Renal pelvis (tissue), 4 donors: ENCODE measurements around the gene DIP2B. TPM values are rescaled to one million over a fixed set of nuclear protein-coding genes. Genes with fewer than 3 reads are reported as not detected.
"Not testable (repeated sequence)": the region's sequence is repeated elsewhere in the genome, so short reads cannot be mapped to it uniquely, and the experiment has no call there.

Experiments used
- DNase-seq: peaks from one replicate; pipeline ENCODE4 v3.0.0-alpha.2; 2013
- polyA plus RNA-seq, 3 donors: library from polyadenylated mRNA; unstranded; fragments of 120-200 nt; gene quantifications; one replicate each; pipeline ENCODE4 v1.2.1, GENCODE V29; 2013; ENCODE audit not compliant: insufficient read length in 3 of 3

DIP2B gene
- polyA plus RNA-seq, 3 donors = 22.7 to 25.5 (median 25.2) TPM

DNA sequence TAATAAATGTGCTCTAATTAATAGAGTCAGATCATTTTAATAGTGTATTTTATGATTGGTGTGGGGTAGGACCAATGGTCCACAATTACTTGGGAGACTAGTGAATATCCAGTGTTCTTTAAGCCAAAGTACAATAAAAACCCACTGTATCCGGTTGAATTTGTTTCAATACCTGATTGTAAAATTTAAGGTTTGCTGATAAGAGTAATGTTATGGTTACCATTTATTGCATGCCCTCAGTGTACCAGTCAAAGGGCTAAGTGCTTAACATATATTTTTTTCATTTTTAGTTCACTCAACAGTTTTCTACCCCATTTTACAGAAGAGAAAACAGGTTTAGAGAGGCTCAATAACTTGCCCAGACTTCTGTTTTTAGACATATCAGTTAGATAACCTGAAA, 161.2 kb downstream of the DIP2B start:
- DNase-seq = no peak

DNA sequence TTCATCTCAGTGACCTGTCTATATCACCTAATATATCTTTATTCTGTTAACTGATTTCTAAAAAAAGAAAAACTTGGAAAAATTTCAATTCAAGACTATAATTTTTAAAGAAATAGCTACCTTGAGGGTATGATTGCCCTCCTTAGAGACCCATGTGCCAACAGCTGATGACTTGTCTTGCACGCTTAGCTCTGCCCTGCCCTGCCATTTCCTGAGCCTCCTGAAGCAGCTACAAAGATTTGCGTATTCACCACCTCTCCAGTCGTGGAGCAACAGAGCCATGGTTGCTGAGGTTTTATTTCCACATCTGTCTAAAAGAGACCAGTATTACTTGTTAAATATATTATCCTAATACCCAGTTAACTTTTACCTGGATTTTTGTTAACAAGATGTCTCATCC, 167.4 kb downstream of the DIP2B start:
- no peak for DNase-seq

- no peak for DNase-seq
These were observed 172.0 kb downstream of the DIP2B start for GRCh38 chr12:50676756-50677155.

DNA sequence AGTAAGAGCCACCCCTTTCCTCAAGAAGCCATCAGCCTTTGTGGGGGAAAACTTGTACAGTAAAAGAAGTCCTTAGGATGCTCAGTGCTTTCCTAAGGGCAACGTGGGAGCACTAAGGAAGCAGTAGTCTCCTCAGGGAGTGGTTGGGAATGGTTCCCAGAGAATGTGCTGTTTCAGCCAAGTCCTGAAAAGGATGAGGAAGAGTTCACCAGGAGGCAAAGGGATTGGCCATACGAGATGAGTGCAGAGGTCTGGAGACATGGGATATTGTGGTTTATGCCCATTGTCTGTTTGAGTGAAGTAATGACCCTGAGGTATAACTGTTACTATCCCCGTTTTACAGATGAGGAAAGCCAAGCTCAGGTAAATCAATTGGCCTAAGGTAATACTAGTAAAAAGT, 173.1 kb downstream of the DIP2B start:
- no peak for DNase-seq

DNA sequence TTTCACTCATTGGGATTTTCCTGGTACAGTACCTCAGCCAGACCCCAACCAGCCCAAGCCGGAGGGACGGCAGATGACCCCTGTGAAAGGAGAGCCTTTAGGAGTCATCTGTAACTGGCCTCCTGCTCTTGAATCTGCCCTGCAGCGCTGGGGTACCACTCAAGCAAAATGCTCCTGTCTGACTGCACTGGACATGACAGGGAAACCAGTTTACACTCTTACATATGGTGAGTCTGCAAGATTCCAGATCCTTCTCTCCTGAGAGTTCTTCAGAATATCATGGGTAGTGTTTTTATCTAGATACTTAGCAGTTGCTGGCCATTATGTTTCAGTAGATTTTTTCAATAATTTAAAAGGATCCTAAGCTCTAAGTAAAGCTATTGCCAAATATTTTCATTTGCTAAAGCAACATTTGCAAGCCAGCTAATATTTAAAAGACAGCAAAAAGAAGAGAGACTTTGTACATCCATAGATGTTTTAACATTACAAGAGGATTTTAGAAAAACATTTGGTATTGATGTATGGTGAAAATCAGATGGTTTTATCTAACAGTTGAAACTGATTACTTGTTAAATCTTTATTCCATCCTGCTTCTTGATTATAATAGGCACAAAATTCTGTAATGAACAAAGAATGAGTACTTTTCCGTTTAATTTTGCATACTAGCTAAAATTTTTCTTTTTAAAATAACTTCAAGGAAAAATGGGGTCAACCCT, 174.0 kb downstream of the DIP2B start:
- DNase-seq = no peak

GRCh38 chr12:50679612-50680011, 174.8 kb downstream of the DIP2B start:
- no peak for DNase-seq

- DNase-seq = not testable (repeated sequence)
These were observed 176.3 kb downstream of the DIP2B start for GRCh38 chr12:50681064-50681463.

DNA sequence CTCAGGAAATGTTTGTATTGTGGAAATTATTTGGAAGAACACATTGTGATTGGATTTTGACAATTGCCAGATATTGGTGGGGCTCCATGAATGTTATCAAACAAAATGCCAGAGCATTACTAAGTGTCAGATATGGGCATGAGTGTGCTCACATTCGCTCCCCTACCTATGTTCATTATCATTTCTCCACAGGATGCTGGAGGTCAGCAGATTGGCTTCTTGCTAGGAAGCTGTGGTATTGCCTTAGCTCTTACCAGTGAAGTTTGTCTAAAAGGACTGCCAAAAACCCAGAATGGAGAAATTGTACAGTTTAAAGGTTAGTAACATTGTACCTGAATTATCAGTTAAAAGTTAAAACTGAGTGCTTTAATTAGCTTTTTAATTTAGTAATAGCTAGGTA, 180.9 kb downstream of the DIP2B start:
- DNase-seq = no peak

DNA sequence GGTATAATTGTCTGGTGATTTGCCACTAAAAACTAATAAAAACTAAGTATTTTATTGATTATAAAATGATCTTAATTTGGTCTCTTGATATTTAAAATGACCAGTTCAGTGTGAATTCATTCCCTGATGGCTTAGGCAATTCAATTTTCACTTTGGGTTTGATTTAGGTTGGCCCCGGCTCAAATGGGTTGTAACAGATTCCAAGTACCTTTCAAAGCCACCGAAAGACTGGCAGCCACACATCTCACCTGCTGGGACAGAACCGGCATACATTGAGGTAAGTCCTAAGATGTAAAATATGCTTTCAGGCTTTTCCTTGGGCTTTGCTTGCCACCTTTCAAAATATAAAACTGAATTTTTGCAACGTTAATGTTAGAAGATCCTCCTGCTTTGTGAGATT, 181.6 kb downstream of the DIP2B start:
- no peak for DNase-seq

DNA sequence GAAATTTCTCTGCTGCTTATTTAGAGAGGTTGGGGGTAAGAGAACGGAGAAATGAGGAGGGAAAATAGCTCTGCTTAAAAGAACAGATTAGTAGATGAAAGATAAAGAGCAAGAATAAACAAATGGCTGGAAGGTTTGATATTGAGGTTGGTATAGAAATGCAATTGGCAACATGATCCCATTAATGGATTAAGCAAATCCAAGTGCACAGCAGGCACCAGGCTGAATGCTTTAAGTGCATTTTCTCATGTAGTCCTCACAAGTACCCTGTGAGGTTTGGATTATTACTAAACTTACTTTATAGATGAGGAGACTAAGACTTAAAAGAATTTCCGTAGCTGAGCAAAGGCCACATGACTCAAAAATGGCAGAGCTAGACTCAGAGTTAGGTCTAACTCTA, 182.2 kb downstream of the DIP2B start:
- no peak for DNase-seq

- no peak for DNase-seq
These were observed 184.7 kb downstream of the DIP2B start for GRCh38 chr12:50689437-50689836.

DNA sequence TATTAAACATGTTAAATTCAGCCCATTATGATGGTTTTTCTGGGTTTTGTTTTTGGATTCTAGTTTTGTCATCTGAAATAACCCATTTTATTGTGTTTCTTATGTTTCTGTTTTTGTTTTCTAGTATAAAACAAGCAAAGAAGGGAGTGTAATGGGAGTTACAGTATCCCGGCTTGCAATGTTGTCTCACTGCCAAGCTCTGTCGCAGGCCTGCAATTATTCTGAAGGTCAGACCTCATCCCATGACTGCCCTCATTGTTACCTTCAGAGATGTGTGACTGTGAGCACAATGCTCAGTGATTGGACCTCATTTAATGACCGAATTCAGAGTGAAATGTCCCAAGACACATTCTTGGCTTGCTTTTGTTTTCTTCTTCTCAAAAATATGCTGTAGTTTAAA, 186.1 kb downstream of the DIP2B start:
- DNase-seq = peak; percentile 34

DNA sequence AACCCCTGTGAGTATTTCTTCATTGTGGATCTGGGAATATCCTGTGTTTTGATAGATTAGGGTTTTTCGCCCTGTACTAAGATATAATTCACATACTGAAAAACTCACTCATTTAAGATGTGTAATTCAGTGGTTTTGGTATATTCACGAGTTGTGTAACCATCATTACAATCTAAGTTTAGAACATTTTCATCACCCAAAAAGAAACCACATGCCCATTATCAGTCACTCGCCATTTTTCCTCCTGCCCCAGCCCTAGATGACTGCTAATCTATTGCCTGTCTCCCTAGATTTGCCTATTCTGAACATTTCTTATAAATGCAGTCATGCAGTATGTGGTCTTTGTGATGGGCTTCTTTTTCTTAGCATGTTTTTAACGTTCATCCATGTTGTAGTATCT, 191.2 kb downstream of the DIP2B start:
- DNase-seq = no peak

DNA sequence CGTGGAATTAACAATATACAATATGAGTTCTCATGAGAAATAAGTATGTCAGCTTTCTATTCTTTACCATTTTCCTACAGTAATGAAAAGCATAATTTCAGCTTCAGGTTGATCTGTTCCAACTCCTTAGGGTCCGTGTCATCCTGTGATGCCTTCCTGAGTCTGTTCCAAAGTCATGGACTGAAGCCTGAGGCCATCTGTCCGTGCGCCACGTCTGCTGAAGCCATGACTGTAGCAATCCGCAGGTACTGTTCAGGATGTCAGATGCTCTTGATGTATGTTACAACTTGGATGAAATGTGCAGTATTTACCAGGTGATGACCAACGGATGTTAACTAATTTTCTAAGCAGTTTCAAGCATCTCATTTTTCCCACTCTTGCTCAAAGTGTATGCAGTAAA, 192.1 kb downstream of the DIP2B start:
- DNase-seq = no peak

DNA sequence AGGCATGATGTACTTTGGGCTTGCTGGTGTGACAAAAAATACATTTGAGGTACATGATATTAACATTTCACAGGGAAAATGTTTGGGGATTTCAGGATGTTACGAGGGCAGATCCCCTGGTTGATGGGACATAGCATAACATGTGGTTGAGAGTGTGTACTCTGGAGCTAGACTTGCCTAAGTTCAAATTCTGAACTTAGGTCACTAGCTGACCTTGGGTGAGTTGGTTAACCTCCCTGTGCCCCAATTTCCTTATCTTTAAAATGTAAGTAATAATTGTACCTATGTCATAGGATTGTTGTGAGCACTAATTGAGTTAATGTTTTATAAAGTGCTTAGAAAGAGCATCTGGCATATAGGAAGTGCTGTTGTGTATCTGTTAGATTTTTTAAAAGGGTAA, 194.4 kb downstream of the DIP2B start:
- no peak for DNase-seq

- no peak for DNase-seq
These were observed 195.2 kb downstream of the DIP2B start for GRCh38 chr12:50699940-50700339.

- no peak for DNase-seq
These were observed 201.8 kb downstream of the DIP2B start for GRCh38 chr12:50706606-50707005.

DNA sequence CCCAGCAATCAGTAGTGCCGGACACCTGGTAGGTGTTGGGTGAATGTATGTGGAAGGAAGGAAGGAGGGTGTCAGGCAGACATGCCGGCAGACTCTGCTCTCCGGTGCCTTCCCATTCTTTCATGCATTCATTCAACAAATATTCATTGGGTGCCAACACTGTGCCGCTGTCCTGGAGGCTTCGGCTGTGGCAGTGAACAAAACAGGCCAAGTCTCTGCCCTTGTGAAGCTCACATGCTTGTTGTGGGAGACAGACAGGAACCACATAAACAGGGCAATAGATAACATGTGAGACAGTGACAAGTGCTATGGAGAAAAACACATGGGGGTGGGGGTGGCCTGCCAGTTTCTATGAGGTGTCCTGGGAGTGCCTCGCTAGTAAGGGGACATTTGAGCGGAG, 202.6 kb downstream of the DIP2B start:
- no peak for DNase-seq

GRCh38 chr12:50708631-50709030, 203.8 kb downstream of the DIP2B start:
- DNase-seq = no peak

GRCh38 chr12:50711121-50711520, 206.3 kb downstream of the DIP2B start:
- DNase-seq = no peak

DNA sequence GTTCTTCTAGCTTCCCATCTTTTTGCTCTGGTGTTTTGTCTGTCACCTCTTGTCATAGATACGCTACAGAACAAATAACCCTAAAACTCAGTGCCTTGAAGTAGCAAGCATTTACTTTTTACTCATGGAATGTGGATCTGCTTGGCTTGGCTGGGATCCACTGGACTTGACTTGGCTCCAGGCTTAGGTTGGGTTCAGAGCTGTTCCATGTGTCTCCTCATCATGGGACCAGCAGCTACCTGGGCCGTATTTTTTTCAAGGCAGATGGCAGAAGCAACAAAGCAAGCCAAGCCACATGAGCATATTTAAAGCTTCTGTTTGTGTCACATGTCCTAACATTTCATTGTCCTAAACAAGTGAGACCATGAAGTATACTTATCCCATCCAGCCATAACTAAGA, 210.4 kb downstream of the DIP2B start:
- no peak for DNase-seq

DNA sequence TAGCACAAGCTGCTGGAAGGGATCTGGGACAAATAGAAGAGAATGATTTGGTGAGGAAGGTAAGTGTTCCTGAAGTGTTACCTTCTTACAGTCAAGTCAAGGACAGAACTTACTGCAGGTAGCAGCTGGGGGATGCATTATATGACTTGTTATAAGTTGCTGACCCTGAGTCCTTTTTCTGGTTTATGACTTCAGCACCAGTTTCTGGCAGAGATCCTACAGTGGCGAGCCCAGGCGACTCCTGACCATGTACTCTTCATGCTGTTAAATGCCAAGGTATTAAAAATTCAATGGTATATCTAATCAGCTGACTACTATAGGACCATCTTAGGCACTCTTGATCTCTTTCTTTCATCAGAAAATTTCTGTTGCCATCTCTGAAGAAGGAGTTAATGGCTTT, 214.0 kb downstream of the DIP2B start:
- DNase-seq = no peak

DNA sequence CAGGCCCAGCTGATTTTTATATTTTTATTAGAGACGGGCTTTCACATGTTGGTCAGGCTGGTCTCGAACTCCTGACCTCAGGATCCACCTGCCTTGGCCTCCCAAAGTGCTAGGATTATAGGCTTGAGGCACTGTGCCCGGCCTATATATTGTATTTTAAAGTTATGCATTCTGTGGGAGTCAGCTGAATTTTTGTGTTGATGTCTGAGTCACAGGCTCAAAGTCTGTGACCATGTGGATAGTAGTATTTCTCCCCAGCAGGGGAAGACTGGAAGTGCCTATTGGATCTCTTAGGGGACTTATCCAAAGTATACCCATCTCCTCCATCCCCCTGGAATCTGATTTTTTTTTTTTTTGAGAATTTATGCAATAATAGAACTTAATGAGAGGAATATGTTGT, 215.3 kb downstream of the DIP2B start:
- no peak for DNase-seq

DNA sequence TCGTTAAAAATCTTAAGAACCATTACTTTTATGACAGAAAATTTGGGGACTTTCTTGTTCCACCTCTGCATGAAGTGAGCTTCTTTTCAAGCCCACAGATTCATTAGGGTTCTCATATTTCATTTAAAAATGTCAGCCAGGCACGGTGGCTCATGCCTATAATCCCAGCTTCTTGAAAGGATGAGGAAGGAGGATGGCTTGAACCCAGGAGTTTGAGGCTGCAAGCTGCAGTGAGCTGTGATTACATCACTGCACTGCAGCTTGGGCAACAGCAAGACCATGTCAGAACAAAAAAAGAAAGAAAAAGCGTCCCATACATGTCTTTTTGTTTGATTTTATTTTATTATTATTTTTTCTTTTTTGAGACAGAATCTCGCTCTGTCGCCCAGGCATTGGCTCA, 215.7 kb downstream of the DIP2B start:
- DNase-seq = no peak

GRCh38 chr12:50723865-50724264, 219.1 kb downstream of the DIP2B start:
- no peak for DNase-seq
